Activated T-helper 1 cell treated with anti-CD3 and anti-CD28 coated beads, Interleukin-2, amount 50 U/mL, for 16 hours (primary cell): ENCODE results near the gene CPSF7.

ENCODE experiments used
- DNase-seq, 2 donors: peaks; one replicate each; pipeline ENCODE4 v3.0.0-alpha.2; 2020; ENCODE audit warnings: low read depth in 1 of 2, low spot score in 1 of 2

Gene CPSF7

GRCh38 chr11:61357233-61357893 lies 72.4 kb downstream of the CPSF7 start:
- DNase-seq, result no peak

GRCh38 chr11:61356706-61357105 lies 73.1 kb downstream of the CPSF7 start:
- no peak for DNase-seq

- DNase-seq, result no peak
Measured at GRCh38 chr11:61354208-61354607, 75.6 kb downstream of the CPSF7 start.

GRCh38 chr11:61353131-61354067 lies 76.4 kb downstream of the CPSF7 start:
- DNase-seq, result no peak
